Stromal cell of bone marrow (primary cell): ENCODE results near the gene GOLT1A.

Experiments
- DNase-seq: peaks from one replicate; pipeline ENCODE4 v3.0.0-alpha.2; 2012; ENCODE audit warnings: low read depth

Gene GOLT1A

GRCh38 chr1:204213668-204214662 lies at the start of gene GOLT1A:
TSS of gene GOLT1A (minus strand) at chr1:204213988. CDS start at chr1:204213906, 82 bp downstream.
- DNase-seq = peak; percentile 71

- no peak for DNase-seq
Measured at GRCh38 chr1:204263254-204263910, 49.6 kb upstream of the GOLT1A start.

- no peak for DNase-seq
Measured at GRCh38 chr1:204262506-204263253, 48.9 kb upstream of the GOLT1A start.

- DNase-seq = peak; percentile 66
Measured at GRCh38 chr1:204261746-204262505, 48.1 kb upstream of the GOLT1A start.

- DNase-seq = no peak
Measured at GRCh38 chr1:204261266-204261665, 47.5 kb upstream of the GOLT1A start.

- no peak for DNase-seq
Measured at GRCh38 chr1:204260601-204261197, 46.9 kb upstream of the GOLT1A start.

- no peak for DNase-seq
Measured at GRCh38 chr1:204259782-204260181, 46.0 kb upstream of the GOLT1A start.

- no peak for DNase-seq
Measured at GRCh38 chr1:204259196-204259595, 45.4 kb upstream of the GOLT1A start.

- DNase-seq = no peak
Measured at GRCh38 chr1:204258213-204259115, 44.7 kb upstream of the GOLT1A start.

GRCh38 chr1:204257446-204257845 lies 43.7 kb upstream of the GOLT1A start:
- no peak for DNase-seq

GRCh38 chr1:204256531-204256930 lies 42.7 kb upstream of the GOLT1A start:
- DNase-seq = no peak

GRCh38 chr1:204255966-204256365 lies 42.2 kb upstream of the GOLT1A start:
- peak; percentile 38 for DNase-seq

- no peak for DNase-seq
Measured at GRCh38 chr1:204255225-204255624, 41.4 kb upstream of the GOLT1A start.

- peak; percentile 68 for DNase-seq
Measured at GRCh38 chr1:204254031-204254661, 40.4 kb upstream of the GOLT1A start.

GRCh38 chr1:204251926-204252689 lies 38.3 kb upstream of the GOLT1A start:
- DNase-seq = no peak

- DNase-seq = no peak
Measured at GRCh38 chr1:204251286-204251685, 37.5 kb upstream of the GOLT1A start.

GRCh38 chr1:204250428-204251030 lies 36.7 kb upstream of the GOLT1A start:
- DNase-seq = peak; percentile 12

- DNase-seq = no peak
Measured at GRCh38 chr1:204249736-204250427, 36.1 kb upstream of the GOLT1A start.
